GM12878 (cell line): ENCODE results near the gene UIMC1. TPM values are rescaled to one million over a fixed set of nuclear protein-coding genes. Genes with fewer than 3 reads are reported as not detected.

ENCODE experiments used
- ATAC-seq: fragments of 200-7000 bp; cut with Tn5 transposase; 3 replicates; pipeline ENCODE4 v1.9.1; 2020; ENCODE audit warnings: mild to moderate bottlenecking, moderate library complexity
- BruUV-seq: library from RNA; stranded (reverse); fragments of 400-500 nt; replicated peaks from 2 replicates; lab custom pipeline; 2021; lab: Mats Ljungman, UMichigan
- CTCF ChIA-PET: fragments of 300-600 bp; sonication (Branson Sonifier 250); formaldehyde crosslinking; extraction: SDS; loops from one replicate; lab custom pipeline; 2021; ENCODE audit warnings: inconsistent platforms; lab: Yijun Ruan, JAX
- POLR2A ChIA-PET: fragments of 350-600 bp; formaldehyde crosslinking; extraction: SDS; loops from one replicate; lab custom pipeline; 2021; ENCODE audit warnings: inconsistent platforms; lab: Charles Lee
- RAD21 ChIA-PET: fragments of 300-600 bp; sonication (Branson Sonifier 250); formaldehyde crosslinking; loops from one replicate; lab custom pipeline; 2023; ENCODE audit warnings: antibody characterized with exemption; ENCODE audit not compliant: unreplicated experiment; lab: Charles Lee
- SMC1A ChIA-PET: fragments of 300-600 bp; sonication (Branson Sonifier 250); formaldehyde crosslinking; loops from one replicate; lab custom pipeline; 2023; ENCODE audit not compliant: unreplicated experiment, uncharacterized antibody; lab: Charles Lee
- DNase-seq: peaks from one replicate; pipeline ENCODE4 v3.0.0-alpha.2; 2011; ENCODE audit warnings: low read depth, low spot score
- FAIRE-seq: peaks from 3 replicates; lab custom pipeline; 2011; peaks lifted over from hg19 to GRCh38; lab: Jason Lieb, UNC
- H2AFZ ChIP-seq: 2 replicates; pipeline ENCODE4 v1.6.0; 2011; ENCODE audit warnings: low read depth, low read length, control low read depth; ENCODE audit not compliant: control insufficient read depth
- H3K27ac ChIP-seq: 2 replicates; pipeline ENCODE4 v1.5.1; 2011; ENCODE audit warnings: control low read depth; ENCODE audit not compliant: control insufficient read depth, insufficient read depth
- H3K27me3 ChIP-seq, 2 experiments: replicated peaks in 1 of 2; 2 replicates each; pipeline versions ENCODE4 v1.6.0 to v1.6.1; 2011; ENCODE audit warnings: low read length in 1 of 2; ENCODE audit not compliant: control insufficient read depth in 2 of 2, insufficient read depth in 2 of 2
- H3K36me3 ChIP-seq, 2 experiments: 2 replicates each; pipeline ENCODE4 v1.5.1; 2011; ENCODE audit warnings: low read length in 1 of 2; ENCODE audit not compliant: control insufficient read depth in 2 of 2, insufficient read depth in 2 of 2
- H3K4me1 ChIP-seq: 2 replicates; pipeline ENCODE4 v1.6.1; 2011; ENCODE audit warnings: mild to moderate bottlenecking, low read length, moderate library complexity, mixed read lengths; ENCODE audit not compliant: control insufficient read depth, insufficient read depth
- H3K4me2 ChIP-seq: 2 replicates; pipeline ENCODE4 v1.6.0; 2011; ENCODE audit warnings: control low read depth; ENCODE audit not compliant: control insufficient read depth, insufficient read depth
- H3K4me3 ChIP-seq: fragments of 200-600 bp; sonication (generic); 2 replicates; pipeline ENCODE4 v1.5.1; 2016
- H3K79me2 ChIP-seq: 2 replicates; pipeline ENCODE4 v1.6.0; 2011; ENCODE audit warnings: low read length; ENCODE audit not compliant: control insufficient read depth, insufficient read depth
- H3K9ac ChIP-seq: 2 replicates; pipeline ENCODE4 v1.8.0; 2011; ENCODE audit warnings: low read length, control low read depth, mixed read lengths; ENCODE audit not compliant: control insufficient read depth, insufficient read depth
- H3K9me3 ChIP-seq: replicated peaks from 3 replicates; pipeline ENCODE4 v1.5.1; 2011; ENCODE audit warnings: mild to moderate bottlenecking, low read length; ENCODE audit not compliant: control insufficient read depth, insufficient read depth
- H4K20me1 ChIP-seq: 2 replicates; pipeline ENCODE4 v1.6.0; 2011; ENCODE audit not compliant: control insufficient read depth, insufficient read depth
- CEBPZ ChIP-seq: fragments of 150-350 bp; IDR thresholded peaks from 2 replicates; pipeline ENCODE4 v1.6.1; 2016; ENCODE audit warnings: low read depth, low read length
- EZH2 ChIP-seq: IDR thresholded peaks from 2 replicates; pipeline ENCODE4 v1.6.1; 2012; ENCODE audit warnings: low read depth, mild to moderate bottlenecking, control low read depth, inconsistent platforms, low read length, borderline replicate concordance; ENCODE audit not compliant: control insufficient read depth
- PRDM15 ChIP-seq: fragments of 450-650 bp; formaldehyde crosslinking; IDR thresholded peaks from 2 replicates; pipeline ENCODE4 v1.4.0; 2020; ENCODE audit warnings: mild to moderate bottlenecking, moderate library complexity
- SMAD5 ChIP-seq: IDR thresholded peaks from 2 replicates; pipeline ENCODE4 v1.6.1; 2016; ENCODE audit warnings: antibody characterized with exemption, low read depth
- TBL1XR1 ChIP-seq: IDR thresholded peaks from 2 replicates; pipeline ENCODE4 v1.6.1; 2012; ENCODE audit warnings: low read depth, low read length, improper control_type of control experiment
- ZNF274 ChIP-seq: IDR thresholded peaks from one replicate; pipeline ENCODE4 v1.8.0; 2011; ENCODE audit not compliant: insufficient read length, insufficient read depth
- WGBS: methylation state at CpG from one replicate; pipeline ENCODE4 v1.1.6; 2016; ENCODE audit warnings: low lambda C conversion rate; ENCODE audit not compliant: insufficient replicate concordance, insufficient coverage; ENCODE audit errors: missing lambda C conversion rate; 5-methylcytosine and 5-hydroxymethylcytosine counted together
- in situ Hi-C: fragments of 300-500 bp; cut with MboI; formaldehyde crosslinking; loops from 9 replicates; pipeline ENCODE4 v1.14.3; 2018; ENCODE audit warnings: mixed read lengths
- intact Hi-C: fragments of 100-400 bp; cut with micrococcal nuclease; formaldehyde crosslinking; loops from one replicate; pipeline ENCODE4 v1.14.2; 2022; ENCODE audit not compliant: unreplicated experiment
- polyA plus RNA-seq, 11 experiments: library from polyadenylated mRNA; depleted of rRNA in 4 of 11; unstranded in 6 of 11; stranded (reverse) in 5 of 11; fragments of >200 nt; fragmentation: Nextera tagmentation in 4 of 11; fragmentation: Illumina TruSeq in 1 of 11; extraction: Ambion mirVana in 4 of 11; extraction: Trizol in 1 of 11; gene quantifications; 1 replicate in 1 of 11; 2 replicates in 10 of 11; pipeline versions ENCODE4 v1.2.1 to v1.2.3, GENCODE V29; 2011 to 2016; ENCODE audit warnings: inconsistent platforms in 2 of 11, missing spikeins in 2 of 11, low read depth in 1 of 11
- total RNA-seq, 4 experiments: library from RNA; depleted of rRNA in 3 of 4; stranded (reverse); fragments of >200 nt in 3 of 4; fragmentation: Illumina TruSeq in 1 of 4; extraction: Trizol in 1 of 4; gene quantifications; 2 replicates each; pipeline versions ENCODE4 v1.2.1 to v1.2.3, GENCODE V29; 2013 to 2021
- TF ChIP-seq, protein P1 (sequence below): fragments of 450-650 bp; formaldehyde crosslinking; IDR thresholded peaks from 2 replicates; pipeline ENCODE4 v1.5.0; 2022; ENCODE audit warnings: mild to moderate bottlenecking, missing genetic modification characterization
- TF ChIP-seq, protein P2 (sequence below): IDR thresholded peaks from 2 replicates; pipeline ENCODE4 v1.6.1; 2011; ENCODE audit warnings: borderline replicate concordance, low read depth, mild to moderate bottlenecking, moderate library complexity, mixed read lengths, low read length; ENCODE audit not compliant: insufficient read depth; ENCODE audit errors: extremely low read length

The UIMC1 gene
- total and polyA plus RNA-seq, 10 of the 15 experiments (the other 5 are each of a cell fraction or from before 2014, with no cell fraction given), result 16.2 to 51.4 (median 32.7) TPM

GRCh38 chr5:176921714-176922113, 84.9 kb downstream of the UIMC1 start (continued):
- TF ChIP-seq, protein P1, sequence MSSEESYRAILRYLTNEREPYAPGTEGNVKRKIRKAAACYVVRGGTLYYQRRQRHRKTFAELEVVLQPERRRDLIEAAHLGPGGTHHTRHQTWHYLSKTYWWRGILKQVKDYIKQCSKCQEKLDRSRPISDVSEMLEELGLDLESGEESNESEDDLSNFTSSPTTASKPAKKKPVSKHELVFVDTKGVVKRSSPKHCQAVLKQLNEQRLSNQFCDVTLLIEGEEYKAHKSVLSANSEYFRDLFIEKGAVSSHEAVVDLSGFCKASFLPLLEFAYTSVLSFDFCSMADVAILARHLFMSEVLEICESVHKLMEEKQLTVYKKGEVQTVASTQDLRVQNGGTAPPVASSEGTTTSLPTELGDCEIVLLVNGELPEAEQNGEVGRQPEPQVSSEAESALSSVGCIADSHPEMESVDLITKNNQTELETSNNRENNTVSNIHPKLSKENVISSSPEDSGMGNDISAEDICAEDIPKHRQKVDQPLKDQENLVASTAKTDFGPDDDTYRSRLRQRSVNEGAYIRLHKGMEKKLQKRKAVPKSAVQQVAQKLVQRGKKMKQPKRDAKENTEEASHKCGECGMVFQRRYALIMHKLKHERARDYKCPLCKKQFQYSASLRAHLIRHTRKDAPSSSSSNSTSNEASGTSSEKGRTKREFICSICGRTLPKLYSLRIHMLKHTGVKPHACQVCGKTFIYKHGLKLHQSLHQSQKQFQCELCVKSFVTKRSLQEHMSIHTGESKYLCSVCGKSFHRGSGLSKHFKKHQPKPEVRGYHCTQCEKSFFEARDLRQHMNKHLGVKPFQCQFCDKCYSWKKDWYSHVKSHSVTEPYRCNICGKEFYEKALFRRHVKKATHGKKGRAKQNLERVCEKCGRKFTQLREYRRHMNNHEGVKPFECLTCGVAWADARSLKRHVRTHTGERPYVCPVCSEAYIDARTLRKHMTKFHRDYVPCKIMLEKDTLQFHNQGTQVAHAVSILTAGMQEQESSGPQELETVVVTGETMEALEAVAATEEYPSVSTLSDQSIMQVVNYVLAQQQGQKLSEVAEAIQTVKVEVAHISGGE (CRISPR knock-in tag), result no peak
- TF ChIP-seq EZH2, result no peak
- no peak for TF ChIP-seq CEBPZ

- Histone ChIP-seq H3K9me3 (no peaks in the 10 kb centered on the region), H2AFZ (no peak overlapping the region), H4K20me1 (no peaks in the 10 kb centered on the region), H3K27ac (no peak overlapping the region), H3K9ac (no peak overlapping the region), H3K79me2 (no peaks in the 10 kb centered on the region; the same call in 1 of the 2 replicates), H3K4me3 (no peak overlapping the region), H3K4me2 (no peak overlapping the region), H3K27me3 (no peaks in the 10 kb centered on the region), H3K4me1 (no peaks in the 10 kb centered on the region), H3K36me3 (peaks cover 0 to 17% of the 10 kb centered on the region in 2 experiments; a peak in 3 of 4 replicates)
- FAIRE-seq (no peak), ATAC-seq (no peak), DNase-seq (no peak)
- WGBS, result 98% methylated on average over 6 of the region's 6 CpGs
- SMC1A ChIA-PET, result no interaction called here
- CTCF ChIA-PET, result interaction anchor here (1.1 kb wide), 1 partner anchor 258 kb away, joined by 3 read pairs; no protein-coding TSS in a partner anchor
- BruUV-seq, result no TSS peak
- intact Hi-C loops, result no loop called here
- RAD21 ChIA-PET, result no interaction called here
- in situ Hi-C loops, result no loop called here
- POLR2A ChIA-PET, result no interaction called here
- TF ChIP-seq ZNF274, result no peak
- TF ChIP-seq, protein P2, sequence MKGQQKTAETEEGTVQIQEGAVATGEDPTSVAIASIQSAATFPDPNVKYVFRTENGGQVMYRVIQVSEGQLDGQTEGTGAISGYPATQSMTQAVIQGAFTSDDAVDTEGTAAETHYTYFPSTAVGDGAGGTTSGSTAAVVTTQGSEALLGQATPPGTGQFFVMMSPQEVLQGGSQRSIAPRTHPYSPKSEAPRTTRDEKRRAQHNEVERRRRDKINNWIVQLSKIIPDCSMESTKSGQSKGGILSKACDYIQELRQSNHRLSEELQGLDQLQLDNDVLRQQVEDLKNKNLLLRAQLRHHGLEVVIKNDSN, result no peak
- no peak for TF ChIP-seq TBL1XR1
- TF ChIP-seq PRDM15 (CRISPR knock-in tag), result no peak
- TF ChIP-seq SMAD5, result no peak
These were observed 88.0 kb downstream of the UIMC1 start for GRCh38 chr5:176918613-176919012.
